ENCODE data around the gene GMCL2. TPM values are rescaled to one million over a fixed set of nuclear protein-coding genes. Genes with fewer than 3 reads are reported as not detected.

The GMCL2 gene, protein sequence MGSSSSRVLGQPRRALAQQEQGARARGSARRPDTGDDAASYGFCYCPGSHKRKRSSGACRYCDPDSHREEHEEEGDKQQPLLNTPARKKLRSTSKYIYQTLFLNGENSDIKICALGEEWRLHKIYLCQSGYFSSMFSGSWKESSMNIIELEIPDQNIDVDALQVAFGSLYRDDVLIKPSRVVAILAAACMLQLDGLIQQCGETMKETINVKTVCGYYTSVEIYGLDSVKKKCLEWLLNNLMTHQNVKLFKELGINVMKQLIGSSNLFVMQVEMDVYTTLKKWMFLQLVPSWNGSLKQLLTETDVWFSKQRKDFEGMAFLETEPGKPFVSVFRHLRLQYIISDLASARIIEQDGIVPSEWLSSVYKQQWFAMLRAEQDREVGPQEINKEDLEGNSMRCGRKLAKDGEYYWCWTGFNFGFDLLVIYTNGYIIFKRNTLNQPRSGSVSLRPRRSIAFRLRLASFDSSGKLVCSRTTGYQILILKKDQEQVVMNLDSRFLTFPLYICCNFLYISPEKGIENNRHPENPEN
- total RNA-seq = not detected in 2 replicates
- long read RNA-seq = 0 reads

DNA sequence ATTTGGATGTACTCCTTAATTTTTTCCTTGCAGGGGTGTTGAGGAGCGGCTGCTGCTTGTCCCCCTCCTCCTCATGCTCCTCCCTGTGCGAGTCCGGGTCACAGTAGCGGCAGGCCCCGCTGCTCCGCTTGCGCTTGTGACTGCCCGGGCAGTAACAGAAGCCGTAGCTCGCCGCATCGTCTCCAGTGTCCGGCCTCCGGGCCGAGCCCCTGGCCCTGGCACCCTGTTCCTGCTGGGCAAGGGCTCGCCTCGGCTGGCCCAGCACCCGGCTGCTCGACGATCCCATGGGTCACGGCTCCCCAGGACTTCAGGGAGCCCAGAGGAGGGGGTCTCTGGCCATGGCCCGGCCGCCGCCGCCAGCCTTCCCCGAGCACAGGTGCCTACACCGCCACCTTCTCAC lies at the start of gene GMCL2:
Gene GMCL2, minus strand, starts transcription at position 358 of the 400 bp plus-strand sequence. Its CDS starts 72 bp downstream, at position 286.
- Mint-ChIP-seq H3K36me3 (ENCODE audit: insufficient read depth) (no peaks in the 10 kb centered on the region), H3K9me3 (ENCODE audit: low read depth) (no peaks in the 10 kb centered on the region), H3K4me1 (ENCODE audit: low read depth) (peaks cover 1% of the 10 kb centered on the region), H3K27ac (no peak within 1 kb of the TSS), H3K27me3 (no peaks in the 10 kb centered on the region), H3K4me3 (ENCODE audit: low read depth) (no peak within 1 kb of the TSS)
- DNase-seq (ENCODE audit: low spot score, unreplicated experiment) = no peak
- TF ChIP-seq, protein P1, sequence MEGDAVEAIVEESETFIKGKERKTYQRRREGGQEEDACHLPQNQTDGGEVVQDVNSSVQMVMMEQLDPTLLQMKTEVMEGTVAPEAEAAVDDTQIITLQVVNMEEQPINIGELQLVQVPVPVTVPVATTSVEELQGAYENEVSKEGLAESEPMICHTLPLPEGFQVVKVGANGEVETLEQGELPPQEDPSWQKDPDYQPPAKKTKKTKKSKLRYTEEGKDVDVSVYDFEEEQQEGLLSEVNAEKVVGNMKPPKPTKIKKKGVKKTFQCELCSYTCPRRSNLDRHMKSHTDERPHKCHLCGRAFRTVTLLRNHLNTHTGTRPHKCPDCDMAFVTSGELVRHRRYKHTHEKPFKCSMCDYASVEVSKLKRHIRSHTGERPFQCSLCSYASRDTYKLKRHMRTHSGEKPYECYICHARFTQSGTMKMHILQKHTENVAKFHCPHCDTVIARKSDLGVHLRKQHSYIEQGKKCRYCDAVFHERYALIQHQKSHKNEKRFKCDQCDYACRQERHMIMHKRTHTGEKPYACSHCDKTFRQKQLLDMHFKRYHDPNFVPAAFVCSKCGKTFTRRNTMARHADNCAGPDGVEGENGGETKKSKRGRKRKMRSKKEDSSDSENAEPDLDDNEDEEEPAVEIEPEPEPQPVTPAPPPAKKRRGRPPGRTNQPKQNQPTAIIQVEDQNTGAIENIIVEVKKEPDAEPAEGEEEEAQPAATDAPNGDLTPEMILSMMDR (IDR thresholded peaks at IDR 0.05; ENCODE audit: unreplicated experiment) = no peak

DNA sequence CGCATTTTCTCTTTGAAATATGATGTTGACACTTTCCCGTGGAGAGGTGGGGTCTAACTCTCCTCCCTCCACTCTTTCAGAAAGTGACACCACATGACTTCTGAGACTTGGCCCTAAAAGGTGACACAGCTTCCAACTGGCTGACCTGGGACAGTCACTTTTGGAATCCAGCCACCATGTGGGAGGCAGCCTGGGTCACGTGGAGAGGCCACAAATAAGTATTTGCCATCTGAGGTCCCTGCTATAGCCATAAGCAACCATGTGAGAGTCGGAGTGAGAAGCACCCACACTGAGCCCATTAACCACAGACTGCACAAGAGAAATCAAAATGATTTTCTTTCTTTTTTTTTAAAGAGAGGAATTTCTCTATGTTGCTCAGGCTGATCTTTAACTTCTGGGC lies 49.5 kb upstream of the GMCL2 start:
- no peak overlapping the region for H3K4me3 Mint-ChIP-seq (ENCODE audit: low read depth)
- no peak overlapping the region for H3K27ac Mint-ChIP-seq
- H3K4me1 Mint-ChIP-seq (ENCODE audit: low read depth) = peaks cover 3% of the 10 kb centered on the region
- TF ChIP-seq, protein P1 (IDR thresholded peaks at IDR 0.05; ENCODE audit: unreplicated experiment) = no peak
- no peaks in the 10 kb centered on the region for H3K36me3 Mint-ChIP-seq (ENCODE audit: insufficient read depth)
- no peaks in the 10 kb centered on the region for H3K9me3 Mint-ChIP-seq (ENCODE audit: low read depth)
- no peaks in the 10 kb centered on the region for H3K27me3 Mint-ChIP-seq
- no peak for DNase-seq (ENCODE audit: low spot score, unreplicated experiment)

DNA sequence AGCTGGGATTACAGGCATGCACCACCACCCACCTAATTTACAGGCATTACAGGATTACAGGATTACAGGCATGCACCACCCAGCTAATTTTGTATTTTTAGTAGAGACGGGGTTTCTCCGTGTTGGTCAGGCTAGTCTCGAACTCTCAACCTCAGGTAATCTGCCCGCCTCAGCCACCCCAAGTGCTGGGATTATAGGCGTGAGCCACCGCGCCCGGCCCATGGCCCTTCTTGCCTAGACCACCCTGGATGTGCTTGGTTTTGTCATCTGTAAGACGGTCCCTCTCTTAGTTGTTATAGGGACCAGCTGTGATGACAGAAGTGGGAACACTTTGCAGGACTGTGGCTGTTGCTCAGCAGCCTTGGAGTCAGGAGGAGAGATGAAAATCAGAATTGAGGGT lies 49.0 kb upstream of the GMCL2 start:
- Mint-ChIP-seq H3K36me3 (ENCODE audit: insufficient read depth) (peaks cover 1% of the 10 kb centered on the region), H3K4me3 (ENCODE audit: low read depth) (no peak overlapping the region), H3K27me3 (no peaks in the 10 kb centered on the region), H3K27ac (no peak overlapping the region), H3K4me1 (ENCODE audit: low read depth) (peaks cover 8% of the 10 kb centered on the region), H3K9me3 (ENCODE audit: low read depth) (no peaks in the 10 kb centered on the region)
- DNase-seq (ENCODE audit: low spot score, unreplicated experiment) = no peak
- TF ChIP-seq, protein P1 (IDR thresholded peaks at IDR 0.05; ENCODE audit: unreplicated experiment) = no peak

DNA sequence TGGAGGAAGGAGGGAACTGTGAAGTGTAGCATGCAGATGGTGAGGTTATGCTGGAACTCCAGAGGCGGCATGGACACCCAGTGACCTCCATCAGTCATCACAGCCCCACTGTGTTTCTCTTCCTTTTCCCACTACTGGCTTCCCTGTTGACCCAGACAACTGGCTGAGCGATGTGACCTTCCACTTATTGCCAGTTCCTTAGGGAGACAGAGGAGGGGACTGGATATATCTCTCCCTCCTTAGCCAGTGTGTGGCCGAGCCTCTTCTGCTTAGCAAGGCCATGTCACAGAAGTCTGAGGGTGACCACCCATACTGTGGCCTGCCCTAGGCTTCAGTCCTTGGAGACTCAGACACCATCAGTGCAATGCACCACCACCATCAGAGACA lies 48.4 kb upstream of the GMCL2 start:
- H3K4me1 Mint-ChIP-seq (ENCODE audit: low read depth) = peaks cover 11% of the 10 kb centered on the region
- peaks cover 3% of the 10 kb centered on the region for H3K36me3 Mint-ChIP-seq (ENCODE audit: insufficient read depth)
- H3K4me3 Mint-ChIP-seq (ENCODE audit: low read depth) = no peak overlapping the region
- TF ChIP-seq, protein P1 (IDR thresholded peaks at IDR 0.05; ENCODE audit: unreplicated experiment) = no peak
- no peak for DNase-seq (ENCODE audit: low spot score, unreplicated experiment)
- H3K27ac Mint-ChIP-seq = no peak overlapping the region
- H3K9me3 Mint-ChIP-seq (ENCODE audit: low read depth) = no peaks in the 10 kb centered on the region
- no peaks in the 10 kb centered on the region for H3K27me3 Mint-ChIP-seq

DNA sequence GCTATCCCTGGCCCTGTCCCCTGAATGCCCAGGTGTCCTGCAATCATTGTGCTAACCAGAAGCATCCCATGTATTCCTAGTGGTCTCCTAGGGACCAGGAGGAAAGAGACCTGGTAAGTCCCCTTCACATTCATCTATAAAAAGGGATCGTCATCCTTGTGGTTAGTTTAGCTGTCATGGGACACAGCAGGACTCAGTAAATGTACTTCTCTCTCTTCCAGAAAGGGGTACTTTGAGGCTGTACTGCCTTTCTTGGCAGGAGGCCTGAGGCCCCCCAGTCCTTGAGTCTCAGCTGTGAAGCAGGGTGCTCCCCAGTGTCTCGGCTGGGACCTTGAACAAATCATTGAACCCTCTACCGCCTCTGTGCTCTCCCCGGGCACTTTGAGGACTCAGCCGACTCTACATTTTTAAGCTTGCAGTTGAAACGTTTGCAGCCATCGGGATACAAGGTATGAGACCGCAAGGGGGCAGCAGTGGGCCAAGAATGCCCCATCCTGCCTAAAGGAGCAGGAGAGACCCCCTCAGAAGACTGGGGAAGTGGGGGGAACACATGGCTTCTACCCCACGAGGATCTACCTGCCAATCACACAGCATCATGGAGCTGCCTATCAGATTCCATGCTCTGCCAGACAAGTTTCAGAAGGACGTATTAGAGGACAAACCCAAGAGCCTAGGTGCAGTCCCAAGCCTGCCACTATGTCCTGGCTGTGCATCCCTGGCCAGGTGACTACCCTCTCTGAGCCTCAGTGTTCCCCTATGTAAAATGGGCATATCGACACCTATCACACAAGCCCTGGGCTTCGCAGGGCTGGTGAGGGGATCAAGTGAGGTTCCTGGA lies 47.8 kb upstream of the GMCL2 start:
- peaks cover 5% of the 10 kb centered on the region for H3K36me3 Mint-ChIP-seq (ENCODE audit: insufficient read depth)
- peak; percentile 73 for DNase-seq (ENCODE audit: low spot score, unreplicated experiment)
- H3K4me3 Mint-ChIP-seq (ENCODE audit: low read depth) = no peak overlapping the region
- H3K27ac Mint-ChIP-seq = no peak overlapping the region
- peaks cover 13% of the 10 kb centered on the region for H3K4me1 Mint-ChIP-seq (ENCODE audit: low read depth)
- TF ChIP-seq, protein P1 (IDR thresholded peaks at IDR 0.05; ENCODE audit: unreplicated experiment) = peak; percentile 76
- no peaks in the 10 kb centered on the region for H3K27me3 Mint-ChIP-seq
- no peaks in the 10 kb centered on the region for H3K9me3 Mint-ChIP-seq (ENCODE audit: low read depth)
